HK-2 (cell line): ENCODE measurements around the gene AGAP1.
A peak's percentile ranks its signal among the peaks of the same experiment; 100 is the strongest.
"Not testable (repeated sequence)": the region's sequence is repeated elsewhere in the genome, so short reads cannot be mapped to it uniquely, and the experiment has no call there.

Experiments
- DNase-seq: peaks from one replicate; pipeline ENCODE4 v3.0.0-alpha.2; 2018; ENCODE audit not compliant: unreplicated experiment

The AGAP1 gene

DNA sequence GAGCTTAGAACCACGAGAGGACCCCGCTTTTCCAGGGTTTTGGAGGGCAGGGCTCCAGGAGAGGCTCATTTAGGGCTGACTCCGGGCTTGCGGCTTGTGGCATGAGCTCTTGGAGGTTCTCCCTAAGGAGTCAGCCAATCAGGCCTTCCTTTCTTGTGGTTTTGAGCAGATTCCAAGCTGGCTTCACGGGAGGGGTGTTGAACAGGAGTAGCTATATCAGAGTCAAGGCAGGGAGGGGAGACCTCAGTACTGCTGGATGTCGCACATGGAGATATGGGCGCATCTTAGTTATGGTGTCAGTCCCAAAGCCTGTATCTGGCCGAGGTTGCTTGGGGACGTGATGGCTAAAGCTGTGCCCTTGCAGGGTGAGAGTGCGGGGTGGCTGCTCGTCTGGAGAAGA, 98.6 kb downstream of the AGAP1 start:
- no peak for DNase-seq

DNA sequence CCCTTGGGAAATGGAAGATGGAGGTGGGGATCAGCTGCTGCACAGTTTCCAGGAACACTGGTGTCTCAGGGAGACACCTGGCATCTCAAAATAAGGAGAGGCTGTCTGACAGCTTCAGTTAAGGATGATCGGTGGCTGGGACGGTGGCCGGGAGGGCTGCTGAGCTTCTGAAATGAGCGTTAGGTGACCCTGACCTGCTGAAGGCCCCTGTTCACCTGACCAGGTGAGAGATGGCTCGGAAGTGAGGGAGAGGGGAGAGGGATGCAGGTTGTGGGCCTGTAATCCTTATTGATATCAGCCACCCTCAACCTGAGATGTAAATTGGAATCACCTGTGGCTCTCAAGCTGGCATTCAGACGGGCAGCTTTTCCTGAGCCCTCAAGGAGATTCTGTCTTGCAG, 99.0 kb downstream of the AGAP1 start:
- DNase-seq, result no peak

DNA sequence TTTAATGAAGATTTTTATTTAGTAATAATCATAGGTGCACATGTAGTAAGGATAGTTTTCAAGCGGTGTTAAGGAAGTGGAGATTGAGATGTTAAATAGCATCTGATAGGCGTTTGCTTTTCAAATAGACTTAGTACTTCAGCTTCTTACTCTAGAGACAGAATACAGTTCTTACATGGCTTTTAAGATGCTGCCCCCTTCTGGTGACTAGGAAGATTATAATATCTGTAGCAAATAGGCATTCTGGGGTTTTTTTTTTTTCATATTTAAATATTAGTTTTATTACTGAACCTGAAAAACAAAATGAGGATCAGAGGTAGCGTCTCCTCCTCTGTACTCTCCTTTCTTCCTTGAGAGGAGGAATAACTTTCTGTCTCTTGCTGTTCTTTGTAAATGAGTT, 100.2 kb downstream of the AGAP1 start:
- no peak for DNase-seq

- DNase-seq, result no peak
These were observed 101.1 kb downstream of the AGAP1 start for GRCh38 chr2:235594964-235595363.

GRCh38 chr2:235595422-235596010, 101.7 kb downstream of the AGAP1 start:
- DNase-seq, result peak; percentile 51

DNA sequence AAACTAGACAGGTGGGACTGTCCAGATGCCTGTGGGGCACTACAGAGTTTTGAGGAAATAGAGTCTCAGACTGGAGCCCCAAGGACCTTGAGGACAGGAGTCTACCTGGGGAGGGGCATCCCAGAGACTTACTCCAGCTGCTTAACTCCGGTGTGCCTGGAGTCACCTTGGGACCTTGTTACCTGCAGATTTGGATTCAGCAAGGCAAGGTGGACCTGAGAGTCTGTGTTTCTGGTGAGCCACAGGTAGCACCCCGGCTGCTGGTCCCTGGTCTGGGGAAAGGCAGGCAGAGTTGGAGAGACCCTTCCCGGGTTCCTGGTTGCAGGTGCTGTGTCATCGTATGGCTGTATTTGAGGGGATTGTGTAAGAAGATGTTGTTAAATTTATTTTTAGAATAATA, 102.4 kb downstream of the AGAP1 start:
- no peak for DNase-seq

DNA sequence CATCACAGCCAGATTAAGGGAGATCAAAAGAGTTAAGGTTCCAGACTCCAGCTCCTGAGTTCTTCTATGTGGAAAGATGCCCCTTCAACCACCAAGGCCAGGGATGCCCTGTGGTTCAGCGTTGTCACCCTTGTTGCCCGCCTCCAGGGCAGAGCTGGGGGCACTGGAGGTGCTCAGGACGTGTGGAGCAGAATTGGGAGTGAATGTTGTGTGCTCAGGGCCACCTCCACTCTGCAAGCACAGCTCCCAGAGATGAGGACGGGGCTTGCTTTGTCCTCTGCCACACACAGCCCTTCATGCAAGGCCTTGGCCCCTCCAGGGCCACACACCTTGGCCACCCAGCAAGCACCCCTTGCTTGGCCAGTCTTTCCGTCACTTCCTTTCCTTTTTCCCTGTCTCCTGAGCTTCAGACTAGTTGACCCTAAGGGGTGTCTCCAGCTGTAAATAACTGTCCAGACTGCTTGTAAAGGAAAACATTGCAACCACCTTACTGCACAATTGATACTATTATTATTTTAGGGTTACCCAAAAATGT, 103.3 kb downstream of the AGAP1 start:
- DNase-seq, result no peak

- DNase-seq, result no peak
These were observed 104.2 kb downstream of the AGAP1 start for GRCh38 chr2:235598026-235598425.

DNA sequence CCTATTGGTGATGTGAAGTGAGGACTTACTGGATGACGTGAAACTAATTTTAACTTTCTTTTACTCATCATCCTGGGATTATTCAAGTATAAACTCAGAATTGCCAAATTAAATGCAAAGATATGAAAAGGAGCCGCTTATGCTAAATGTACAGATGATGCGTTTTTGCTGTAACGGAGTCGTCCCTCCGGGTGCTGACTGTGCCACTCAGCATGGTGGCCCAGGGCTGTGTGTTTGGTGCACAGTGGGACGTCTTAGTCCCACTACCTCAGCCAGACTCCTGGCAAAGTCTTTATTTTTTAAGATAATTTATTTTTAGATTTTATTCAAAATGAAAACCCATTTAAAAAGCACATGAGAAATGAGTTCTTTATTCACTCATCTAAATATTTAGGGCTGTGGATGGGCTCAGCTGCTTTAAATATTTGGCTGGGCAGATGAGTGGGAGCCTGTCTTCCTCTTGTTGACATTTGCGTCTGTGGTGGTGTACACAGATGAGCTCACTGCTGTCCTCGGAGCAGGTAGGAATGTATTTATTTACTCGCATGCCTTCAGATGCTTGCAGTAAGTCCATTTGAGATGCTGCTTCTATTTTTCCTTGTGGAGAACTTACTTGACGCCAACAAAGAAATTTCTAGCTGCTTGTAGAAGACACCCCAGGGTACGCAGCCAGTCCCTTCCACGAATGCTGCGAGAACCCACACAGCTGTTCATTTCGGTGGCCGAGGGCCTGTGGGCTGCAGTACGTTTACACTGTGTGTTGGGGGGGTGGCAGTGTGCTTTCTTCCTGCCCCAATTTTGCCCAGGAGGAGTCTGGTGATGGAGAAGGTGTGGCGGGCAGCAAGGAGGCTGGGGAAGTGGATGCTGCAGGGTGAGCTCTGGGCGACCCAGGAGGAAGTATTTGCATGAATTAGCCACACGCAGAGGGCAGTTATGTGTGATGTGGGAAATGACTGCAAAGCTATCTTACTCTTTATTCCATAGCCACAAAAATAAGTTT, 105.0 kb downstream of the AGAP1 start:
- DNase-seq, result no peak

GRCh38 chr2:235599596-235600338, 105.9 kb downstream of the AGAP1 start:
- no peak for DNase-seq

DNA sequence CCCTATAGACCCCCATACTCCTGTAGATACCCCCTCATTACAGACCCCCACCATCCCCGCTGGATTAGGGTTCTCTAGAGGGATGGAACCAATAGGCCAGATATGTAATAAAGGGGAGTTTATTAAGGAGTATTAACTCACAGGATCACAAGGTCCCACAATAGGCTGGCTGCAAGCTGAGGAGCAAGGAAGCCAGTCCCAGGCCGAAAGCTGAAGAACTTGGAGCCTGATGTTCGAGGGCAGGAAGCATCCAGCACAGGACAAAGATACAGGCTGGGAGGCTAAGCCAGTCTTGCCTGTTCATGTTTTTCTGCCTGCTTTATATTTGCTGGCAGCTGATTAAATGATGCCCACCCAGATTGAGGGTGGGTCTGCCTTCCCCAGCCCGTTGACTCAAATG, 106.6 kb downstream of the AGAP1 start:
- DNase-seq, result no peak

GRCh38 chr2:235600926-235601325, 107.1 kb downstream of the AGAP1 start:
- no peak for DNase-seq

DNA sequence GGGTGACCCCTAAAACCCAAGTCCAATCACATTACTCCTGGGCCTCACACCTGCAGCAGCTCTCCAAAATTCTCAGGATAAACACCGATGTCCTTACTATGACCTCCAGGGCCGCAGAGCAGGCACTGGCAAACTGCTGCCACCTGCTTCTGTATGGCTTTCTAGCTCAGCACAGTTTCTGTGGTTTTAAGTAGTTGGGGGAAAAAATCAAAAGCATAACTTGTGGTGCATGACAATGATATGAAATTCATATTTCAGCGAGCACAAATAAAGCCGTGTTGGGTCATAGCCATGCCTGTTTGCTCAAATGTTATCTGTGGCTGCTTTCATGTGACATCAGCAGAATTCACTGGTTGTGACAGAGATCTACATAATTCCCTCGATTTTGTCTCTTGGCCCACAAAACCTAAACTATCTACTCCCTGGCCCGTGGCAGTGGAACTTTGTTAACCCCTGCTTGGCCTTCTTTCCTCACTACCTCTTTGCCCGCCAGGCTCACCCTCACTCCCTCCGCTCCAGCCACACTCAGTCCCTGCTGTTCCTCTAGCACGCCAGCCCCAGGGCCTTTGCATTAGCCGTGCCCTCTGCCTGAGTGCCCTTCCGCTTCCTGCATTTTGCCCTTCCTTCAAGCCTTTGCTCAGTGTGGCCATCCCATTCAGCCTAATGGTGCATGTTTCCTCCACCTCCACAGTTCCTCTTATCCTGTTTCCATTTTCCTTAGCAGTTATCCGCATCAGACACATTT, 108.3 kb downstream of the AGAP1 start:
- DNase-seq, result no peak

GRCh38 chr2:235602971-235603370, 109.1 kb downstream of the AGAP1 start:
- DNase-seq, result not testable (repeated sequence)

DNA sequence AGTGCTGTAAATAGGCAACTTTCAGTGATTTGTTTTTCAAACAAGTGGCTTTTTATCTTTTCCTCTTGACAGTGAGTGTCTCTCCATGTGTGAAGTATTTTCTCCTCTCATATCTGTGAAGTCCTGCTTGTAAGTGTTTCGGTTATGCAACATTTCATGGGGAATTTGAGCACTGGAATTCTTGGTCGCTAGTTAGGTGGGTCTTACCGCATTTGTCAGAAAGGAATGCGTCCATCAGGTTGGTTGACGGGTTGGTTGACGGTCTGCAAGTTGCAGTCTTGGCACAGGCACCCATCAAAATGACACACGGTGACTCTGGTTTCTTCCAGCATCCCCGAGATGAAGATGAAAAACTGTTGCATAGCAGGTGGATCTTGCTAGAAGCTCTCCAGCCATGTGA, 109.8 kb downstream of the AGAP1 start:
- no peak for DNase-seq

- DNase-seq, result no peak
These were observed 111.6 kb downstream of the AGAP1 start for GRCh38 chr2:235605312-235606003.

DNA sequence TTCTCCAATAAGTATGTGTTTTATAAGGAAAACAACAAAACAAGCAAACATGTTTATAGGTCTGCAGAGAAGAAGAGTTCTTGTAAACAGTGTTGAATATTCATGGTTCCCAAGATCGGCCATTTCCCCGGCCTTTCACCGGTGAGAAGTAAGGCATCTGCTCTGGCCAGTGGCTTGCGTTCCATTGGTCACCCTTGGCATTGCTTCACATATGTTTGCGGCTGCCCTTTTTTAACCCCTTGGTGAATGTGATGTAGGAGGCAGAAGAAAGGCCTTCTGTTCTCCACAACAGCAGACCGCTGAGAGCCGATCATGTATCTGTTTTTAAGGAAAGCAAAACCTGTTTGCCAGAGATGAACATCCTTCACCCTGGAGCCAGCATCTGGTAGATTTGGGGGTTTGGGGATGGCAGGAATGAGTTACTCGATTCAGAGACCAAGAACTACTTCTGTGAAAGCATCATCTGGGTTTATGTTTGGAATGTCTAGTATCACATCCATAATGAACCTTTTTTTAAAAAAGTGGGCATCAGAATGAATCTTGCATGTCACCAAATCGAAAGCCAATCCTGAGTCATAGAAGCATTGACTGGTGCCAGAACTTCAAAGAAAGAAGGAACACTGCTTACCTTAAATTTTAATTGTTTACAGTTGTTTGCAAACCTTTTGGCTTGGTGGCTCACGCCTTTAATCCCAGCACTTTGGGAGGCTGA, 112.3 kb downstream of the AGAP1 start:
- DNase-seq, result no peak

DNA sequence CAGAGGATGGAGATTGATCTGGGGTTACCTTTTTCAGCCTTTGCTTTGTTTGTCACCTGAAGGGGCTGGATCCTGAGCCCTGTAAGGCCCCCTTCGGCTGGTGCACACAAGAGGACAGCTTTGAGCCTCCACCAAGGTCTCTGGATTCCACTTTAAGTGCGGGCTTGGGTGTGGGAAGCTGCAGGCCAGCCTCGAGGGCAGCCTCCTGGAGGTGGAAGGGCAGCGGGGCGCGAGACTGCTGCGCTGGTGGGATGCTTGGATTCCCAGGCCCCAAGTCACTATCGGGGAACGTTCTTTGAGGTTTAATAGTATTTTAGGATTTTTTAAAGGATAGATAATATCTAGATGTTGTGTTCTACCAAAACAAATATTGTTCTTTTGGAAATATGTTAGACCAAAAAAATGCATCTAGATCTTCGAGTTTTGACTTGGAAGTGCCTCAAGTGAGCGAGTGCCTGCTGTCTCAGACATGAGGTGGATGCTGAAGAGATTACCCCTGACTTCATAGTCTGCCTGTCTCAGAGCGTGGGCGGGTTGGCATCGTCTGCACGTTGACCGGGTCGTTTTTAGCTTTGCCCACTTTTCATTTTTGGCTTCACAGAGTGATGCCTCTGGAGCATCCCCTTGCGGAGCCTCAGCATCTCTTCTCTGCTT, 113.8 kb downstream of the AGAP1 start:
- DNase-seq, result no peak

DNA sequence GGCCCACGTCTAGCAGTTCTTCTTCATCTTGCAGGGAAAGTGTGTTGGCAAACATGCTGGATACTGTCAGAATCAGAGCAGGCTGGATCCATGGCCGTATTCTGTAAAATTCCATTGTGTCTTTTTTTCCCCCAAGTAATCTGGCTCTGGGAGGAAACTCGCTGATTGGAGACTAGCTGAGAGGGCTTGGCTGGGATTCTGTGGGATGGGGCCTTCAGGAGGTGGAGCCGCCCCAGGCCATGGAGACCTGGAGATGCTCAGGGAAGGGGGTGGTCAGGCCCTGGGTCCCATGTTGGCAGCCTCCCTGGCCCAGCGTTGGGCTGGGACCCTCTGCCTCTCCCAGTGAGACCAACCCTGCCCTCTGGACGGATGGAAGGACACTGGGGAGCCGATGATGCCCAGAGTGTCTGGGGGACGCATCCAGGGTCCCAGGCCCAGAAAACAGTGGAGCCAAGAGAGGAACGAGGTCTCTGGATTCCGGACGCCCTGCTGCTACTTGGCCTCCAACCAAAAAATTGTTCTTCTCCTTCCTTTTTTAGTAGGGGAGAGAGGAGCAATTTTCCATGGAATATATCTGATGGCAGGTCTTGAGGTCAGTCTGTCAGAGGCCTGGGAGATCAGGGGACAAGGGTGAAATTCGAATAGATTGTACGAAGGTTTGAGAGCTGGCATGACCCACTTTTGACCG, 114.5 kb downstream of the AGAP1 start:
- no peak for DNase-seq
